G401 (cell line): ENCODE results near the gene UBE2E2. TPM values are rescaled to one million over a fixed set of nuclear protein-coding genes. Genes with fewer than 3 reads are reported as not detected.

ENCODE experiments used
- DNase-seq: peaks from one replicate; pipeline ENCODE4 v3.0.0-alpha.2; 2015; ENCODE audit warnings: low spot score
- in situ Hi-C: cut with HindIII; loops from 2 replicates; pipeline ENCODE4 v1.10.0; 2016; ENCODE audit warnings: low sequenced_read_pairs, mixed read lengths
- total RNA-seq: library from RNA; depleted of rRNA; stranded (reverse); fragments of >200 nt; shearing (Covaris generic); gene quantifications from 2 replicates; pipeline ENCODE4 v1.2.3, GENCODE V29; 2014

The UBE2E2 gene
- total RNA-seq, 1 experiment from 2014 or later: not detected

DNA sequence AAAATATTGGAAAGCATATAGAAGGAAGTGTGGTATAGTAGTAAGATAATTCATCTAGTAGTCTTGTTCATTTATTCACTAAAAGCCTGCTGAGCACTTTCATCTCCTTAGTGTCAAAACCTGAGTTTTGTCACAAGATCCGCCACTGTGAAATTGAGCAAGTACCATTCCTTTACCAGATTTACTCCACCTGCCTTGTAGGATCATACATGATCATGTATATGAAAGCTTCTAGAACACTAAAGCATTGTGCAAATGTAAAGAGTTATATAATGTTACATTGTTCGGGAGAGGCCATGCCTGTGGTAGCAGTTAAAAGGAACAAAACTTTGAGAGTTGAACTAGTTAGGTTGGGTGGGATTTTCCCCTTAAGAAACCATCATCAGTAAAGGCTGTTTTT is 35.0 kb downstream of the UBE2E2 start:
- in situ Hi-C loops: no loop called here
- no peak for DNase-seq

DNA sequence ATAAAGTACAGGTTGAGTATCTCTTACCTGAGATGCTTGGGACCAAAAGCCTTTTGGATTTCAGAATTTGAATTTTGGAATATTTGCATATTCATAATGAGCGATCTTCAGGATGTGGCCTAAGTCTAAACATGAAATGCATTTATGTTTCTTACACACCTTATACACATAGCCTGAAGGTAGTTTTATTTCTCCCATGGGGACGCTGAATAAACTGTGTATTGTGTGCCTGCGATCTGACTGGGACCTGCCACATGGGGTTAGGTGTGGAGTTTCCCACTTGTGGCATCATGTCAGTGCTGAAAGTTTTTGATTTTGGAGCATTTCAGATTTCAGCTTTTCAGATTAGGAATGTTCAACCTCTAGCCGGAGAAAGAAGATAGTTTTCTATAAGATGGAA is 35.5 kb downstream of the UBE2E2 start:
- no peak for DNase-seq
- in situ Hi-C loops: no loop called here

DNA sequence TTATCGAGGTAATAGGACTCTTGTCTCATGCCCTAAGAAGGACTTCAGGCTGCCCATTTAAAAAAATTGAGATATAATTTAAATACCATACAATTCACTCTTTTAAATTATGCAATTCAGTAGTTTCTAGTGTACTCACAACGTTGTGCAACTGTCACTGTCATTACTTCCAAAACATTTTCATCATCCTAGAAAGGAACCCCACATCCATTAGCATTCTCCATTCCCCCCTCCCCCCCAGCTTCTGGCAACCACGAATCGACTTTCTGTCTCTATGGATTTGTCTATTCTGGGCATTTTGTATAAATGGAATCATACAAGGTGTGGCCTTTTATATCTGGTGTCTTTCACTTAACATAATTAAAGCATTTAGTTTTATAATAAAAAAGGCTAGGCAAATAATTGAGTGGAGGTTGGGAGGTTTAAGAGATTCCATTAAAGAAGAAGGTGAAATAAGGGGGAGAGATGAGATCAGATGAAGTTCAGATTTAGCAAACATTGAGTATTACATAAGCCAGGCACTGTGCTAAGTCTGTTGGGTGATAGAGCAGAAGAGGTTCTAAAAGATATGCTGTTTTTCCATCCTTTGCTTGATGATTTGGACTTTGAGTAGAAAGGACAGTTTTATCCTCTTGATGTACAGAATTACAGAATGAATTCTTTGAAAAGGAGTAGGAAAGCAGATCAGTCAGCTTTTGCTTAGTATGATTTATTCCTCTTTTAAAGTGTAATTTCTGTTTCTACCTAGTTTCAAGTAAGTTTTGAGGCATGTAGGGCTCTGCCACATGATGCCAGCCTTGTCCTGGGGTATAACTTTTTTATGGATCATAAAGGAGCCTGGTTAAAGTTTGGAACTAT is 36.3 kb downstream of the UBE2E2 start:
- in situ Hi-C loops: no loop called here
- peak; percentile 57 for DNase-seq

DNA sequence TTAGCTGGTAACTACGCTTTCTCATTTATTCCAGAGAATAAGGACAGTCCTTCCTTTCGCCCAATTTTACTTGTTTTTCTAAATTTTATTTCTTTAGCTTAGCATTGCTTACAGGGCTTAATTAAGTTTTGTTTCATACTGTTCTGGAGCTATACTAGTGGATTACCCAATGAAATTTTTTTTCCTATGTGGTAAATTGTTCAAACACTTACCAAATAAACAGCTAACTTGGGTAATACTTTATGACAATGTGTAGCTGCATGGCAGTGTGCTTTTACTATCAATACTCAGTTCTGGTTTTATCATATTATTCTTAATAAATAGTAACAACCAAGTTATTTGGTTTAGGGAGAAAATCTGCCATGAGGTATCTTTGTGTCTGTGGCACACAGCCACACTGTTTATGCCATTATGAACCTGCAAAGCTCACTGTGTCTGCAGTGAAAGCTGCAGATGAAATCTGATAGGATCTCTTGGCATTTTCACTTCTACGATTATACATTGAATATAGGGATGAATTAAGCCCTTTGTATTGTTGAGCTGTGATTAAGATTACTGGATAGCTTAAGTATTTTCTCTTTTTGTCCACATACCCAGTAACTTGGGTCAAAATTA is 37.2 kb downstream of the UBE2E2 start:
- in situ Hi-C loops: no loop called here

DNA sequence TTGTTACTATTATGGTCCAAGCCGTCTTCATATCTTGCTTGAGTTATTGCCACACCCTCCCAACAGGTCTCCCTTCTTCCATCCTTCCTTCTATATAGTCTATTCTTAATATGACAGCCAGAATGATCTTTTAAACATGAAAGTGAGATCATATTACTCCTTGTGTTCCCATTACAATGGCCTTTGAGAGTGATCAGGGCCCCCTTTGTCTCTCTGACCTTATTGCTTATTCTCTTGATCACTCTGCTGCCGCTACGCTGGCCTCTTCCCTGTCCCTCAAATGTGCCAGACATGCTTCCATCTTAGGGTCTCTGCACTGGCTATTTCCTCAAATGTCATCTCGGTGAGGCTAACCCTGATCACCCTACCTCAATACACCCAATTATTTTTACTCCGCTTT is 38.1 kb downstream of the UBE2E2 start:
- DNase-seq: no peak
- in situ Hi-C loops: no loop called here

More for the DNA sequence above, 37.2 kb downstream of the UBE2E2 start:
- peak; percentile 37 for DNase-seq

DNA sequence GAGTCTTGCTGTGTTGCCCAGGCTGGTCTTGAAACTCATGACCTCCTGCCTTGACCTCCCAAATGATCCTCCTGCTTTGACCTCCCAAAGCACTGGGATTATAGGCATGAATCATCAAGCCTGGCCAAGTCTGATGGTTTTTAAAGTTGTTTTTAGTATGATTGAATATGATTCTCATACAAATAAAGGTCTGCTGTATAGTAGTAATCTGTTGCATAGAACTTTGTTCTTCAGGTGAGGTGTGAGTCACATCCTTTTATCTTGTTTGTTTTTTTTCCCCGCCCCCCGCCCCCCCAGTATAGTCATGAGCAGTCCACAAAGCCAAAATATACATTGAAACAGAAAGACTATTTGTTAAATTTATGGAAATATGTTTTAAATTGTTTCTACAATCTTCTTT is 39.0 kb downstream of the UBE2E2 start:
- in situ Hi-C loops: no loop called here
- no peak for DNase-seq

DNA sequence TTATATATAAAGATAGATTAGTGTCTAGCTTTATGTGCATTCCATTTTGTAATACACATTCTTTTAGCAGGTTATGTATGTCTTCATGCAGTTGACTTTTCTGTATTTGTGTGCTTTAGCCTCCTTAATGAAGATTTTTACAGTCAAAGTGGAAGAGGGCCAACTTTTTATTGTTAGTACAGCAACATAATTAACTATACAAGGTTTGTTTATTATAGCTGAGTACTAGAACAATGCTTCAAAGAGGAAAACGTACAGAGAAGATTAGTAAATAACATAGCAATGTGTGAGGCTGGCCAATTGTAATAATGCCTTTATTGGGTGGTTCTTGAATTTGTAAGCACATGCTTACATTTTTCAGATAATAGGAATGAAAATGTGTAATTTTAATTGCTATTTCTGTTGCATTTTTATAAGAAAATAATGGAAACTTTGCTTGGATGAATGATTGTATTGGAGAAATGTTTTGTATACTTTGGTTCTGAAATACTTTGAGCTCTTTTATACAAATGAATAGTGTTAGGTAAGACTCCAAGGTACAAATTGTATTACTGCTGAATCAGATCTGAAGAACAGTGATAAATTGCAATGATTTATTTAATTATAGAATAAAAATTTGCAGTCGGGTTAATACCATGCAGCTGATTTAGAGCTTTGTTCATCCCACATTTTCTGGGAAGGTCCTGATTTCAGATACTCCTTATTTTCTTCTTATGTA is 41.4 kb downstream of the UBE2E2 start:
- in situ Hi-C loops: no loop called here
- no peak for DNase-seq

DNA sequence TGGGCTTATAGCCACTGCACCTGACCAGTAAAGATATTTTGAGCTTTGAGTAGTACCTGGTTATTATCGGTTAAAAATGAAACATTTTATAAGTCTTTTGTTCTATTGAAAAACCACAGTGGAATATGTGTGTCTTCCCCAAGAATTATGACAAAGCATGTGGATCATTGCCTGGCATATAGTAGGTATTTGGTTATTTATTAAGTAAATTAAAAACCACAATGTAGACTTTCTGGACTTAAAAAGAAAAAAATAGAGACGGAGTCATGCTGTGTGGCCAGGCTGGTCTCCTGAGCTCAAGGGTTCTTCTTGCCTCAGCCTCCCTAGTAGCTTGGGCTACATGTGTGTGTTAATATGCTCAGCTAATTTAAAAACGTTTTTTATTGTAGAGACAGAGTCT is 43.5 kb downstream of the UBE2E2 start:
- in situ Hi-C loops: no loop called here

DNA sequence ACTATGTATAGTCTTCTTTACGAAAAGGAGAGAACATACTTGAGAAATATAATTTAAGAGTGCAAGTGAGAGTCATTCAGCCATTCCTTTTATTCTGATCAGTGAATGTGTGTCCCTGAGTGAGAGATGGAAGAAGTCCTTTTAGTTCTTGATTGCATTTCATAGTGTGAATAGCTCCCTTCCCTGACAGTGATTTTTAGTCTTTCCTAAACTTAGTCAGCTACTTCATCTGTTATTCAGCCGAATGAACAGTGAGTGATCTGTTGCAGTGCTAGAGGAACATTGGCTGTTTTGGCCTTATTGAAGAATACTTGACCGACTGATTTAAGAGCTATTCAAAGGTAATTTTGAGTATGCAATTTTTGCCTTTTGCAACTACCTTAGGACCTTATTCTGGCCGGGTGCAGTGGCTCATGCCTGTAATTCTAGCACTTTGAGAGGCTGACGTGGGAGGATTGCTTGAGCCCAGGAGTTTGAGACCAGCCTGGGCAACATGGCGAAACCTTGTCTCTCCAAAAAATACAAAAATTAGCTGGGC is 45.5 kb downstream of the UBE2E2 start:
- no peak for DNase-seq
- in situ Hi-C loops: no loop called here

More for the DNA sequence above, 43.5 kb downstream of the UBE2E2 start:
- DNase-seq: no peak

DNA sequence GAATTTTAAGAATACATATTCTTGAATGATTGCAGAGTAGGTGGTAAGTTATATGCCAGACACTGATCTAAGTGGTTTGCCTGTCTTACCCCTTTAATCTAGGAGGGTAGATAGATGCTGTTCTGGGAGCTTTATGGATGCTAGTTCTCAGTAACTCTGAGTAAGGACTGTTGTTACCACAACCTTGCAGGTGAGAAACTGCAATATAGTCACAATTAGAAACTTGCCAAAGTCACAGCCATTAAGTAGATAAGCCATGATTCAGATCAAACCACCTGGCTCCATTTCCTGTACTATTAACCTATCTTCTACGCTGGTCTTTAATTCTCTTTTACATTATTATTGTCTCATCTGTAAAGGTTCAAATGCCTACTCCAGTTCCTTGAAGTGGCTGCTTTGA is 46.8 kb downstream of the UBE2E2 start:
- no peak for DNase-seq
- in situ Hi-C loops: no loop called here

DNA sequence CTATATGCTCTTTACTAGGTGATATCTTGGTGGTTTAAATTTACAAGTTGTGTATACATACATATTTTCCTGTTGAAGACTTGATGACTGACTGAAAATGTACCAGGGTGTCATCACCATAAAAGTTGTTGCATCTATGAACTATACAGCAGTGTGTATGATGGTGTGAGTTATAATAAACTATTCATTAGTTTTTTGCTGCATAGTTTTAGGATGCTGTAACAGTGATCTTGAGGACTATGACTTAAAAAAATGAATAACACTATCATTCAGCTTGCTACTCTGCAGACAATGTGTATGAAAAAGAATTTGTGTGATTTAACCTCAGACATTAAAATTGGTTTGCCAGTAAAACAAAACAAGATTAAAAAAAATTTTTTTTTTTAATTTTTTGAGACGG is 49.0 kb downstream of the UBE2E2 start:
- in situ Hi-C loops: no loop called here
- no peak for DNase-seq

DNA sequence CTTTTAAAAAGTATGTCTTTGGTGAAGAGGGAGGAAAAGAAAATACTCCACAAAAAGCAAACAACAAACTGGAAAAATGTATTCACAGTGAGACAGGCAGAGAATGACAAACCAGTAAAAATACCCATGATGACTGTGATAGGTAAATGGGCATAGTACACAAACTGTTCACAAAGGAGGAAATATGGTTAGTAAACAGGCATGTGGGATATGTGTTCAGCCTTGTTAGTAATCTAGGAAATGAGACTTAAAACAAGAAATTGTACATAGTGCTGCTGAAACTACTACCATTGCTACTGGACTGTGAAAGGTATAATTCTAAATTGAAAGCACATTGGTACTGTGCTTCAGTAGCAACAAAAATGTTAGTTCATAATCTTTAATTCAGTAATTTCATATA is 50.1 kb downstream of the UBE2E2 start:
- no peak for DNase-seq
- in situ Hi-C loops: no loop called here

DNA sequence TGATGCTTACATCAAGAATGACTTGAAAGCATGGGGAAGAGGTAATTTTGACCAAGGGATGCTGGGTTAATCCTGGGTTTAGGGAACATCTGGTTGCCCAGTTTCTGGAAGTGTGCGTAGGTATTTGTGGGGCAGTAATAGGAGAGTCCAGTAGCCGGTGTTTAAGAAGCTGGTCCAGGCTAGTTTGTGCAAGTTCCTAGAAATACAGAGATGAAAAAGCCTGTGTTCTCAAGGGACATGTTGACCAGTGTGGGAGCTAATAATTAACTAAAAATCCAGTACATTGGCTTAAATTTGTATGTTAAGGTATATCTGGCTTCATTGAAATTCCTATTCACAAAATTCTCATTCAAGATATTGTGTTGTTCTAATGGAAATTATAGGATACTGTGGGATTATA is 51.2 kb downstream of the UBE2E2 start:
- no peak for DNase-seq
- in situ Hi-C loops: no loop called here

DNA sequence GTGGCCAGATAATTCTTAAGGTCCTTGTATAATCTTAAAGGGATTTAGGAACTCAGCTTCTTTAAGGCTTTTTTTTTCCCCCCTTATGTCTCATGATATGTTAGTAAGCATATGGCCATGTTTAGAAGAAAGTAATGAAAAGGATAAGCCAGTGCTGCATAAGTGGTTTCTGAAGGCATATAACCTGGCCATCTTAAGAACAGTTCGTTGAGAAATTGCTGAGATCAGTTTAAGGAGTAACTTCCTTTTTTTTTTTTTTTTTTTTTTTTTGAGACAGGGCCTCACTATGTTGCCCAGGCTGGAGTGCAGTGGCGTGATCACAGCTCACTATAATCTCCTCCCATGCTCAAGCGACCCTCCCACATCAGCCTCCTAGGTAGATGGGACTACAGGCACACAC is 51.7 kb downstream of the UBE2E2 start:
- DNase-seq: no peak
- in situ Hi-C loops: no loop called here

DNA sequence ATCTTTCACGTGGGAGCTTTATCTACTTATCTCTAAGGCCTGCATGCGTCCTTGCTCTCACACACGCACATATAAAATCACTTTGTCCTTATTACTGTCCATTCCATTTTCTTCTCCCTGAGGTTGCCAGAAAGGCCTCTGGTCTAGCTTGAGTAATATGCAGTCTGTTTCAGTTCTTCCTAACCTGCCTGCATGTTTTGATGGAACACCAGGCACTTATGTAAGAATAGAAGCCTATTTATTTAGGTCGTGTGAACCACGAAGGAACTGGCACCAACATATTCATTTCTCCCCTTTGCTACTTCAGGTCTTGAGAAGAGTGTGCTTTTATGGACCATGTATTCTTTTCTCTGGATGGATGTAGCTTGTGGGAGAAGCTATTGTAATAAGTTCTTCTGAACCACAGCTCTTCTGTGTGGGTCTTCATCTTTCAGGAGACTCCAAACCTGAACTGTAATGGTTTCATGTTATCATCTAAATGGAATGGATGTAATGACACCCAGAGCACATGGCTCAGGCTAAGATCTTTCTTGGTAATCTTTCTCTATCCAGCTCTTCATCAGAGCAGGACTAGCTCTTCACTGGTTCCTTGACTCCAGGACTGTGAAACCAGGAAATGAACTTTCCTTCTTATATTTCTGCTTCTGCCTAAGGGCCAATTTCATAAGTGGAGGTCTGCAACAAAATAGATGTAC is 53.8 kb downstream of the UBE2E2 start:
- peak; percentile 56 for DNase-seq

DNA sequence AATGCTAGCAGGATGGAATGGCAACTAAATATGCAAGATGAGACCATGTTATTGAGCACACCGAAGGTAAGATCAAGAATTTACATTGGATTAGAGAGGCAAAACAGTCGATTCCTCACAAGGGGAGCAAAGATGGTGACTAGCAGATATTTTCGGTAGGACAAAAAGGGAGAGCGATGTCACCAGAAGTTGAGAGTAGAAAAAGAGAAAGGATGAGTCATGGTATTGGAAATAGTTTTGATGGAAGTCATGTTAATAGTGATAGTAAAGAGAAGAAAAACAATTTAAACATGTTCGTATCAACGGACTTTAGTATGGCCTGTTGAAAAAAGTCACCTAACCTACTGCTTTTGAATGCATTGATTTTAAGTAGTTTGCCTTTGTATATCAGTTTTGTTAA is 55.0 kb downstream of the UBE2E2 start:
- in situ Hi-C loops: no loop called here
- no peak for DNase-seq

More for the DNA sequence above, 53.8 kb downstream of the UBE2E2 start:
- in situ Hi-C loops: no loop called here

DNA sequence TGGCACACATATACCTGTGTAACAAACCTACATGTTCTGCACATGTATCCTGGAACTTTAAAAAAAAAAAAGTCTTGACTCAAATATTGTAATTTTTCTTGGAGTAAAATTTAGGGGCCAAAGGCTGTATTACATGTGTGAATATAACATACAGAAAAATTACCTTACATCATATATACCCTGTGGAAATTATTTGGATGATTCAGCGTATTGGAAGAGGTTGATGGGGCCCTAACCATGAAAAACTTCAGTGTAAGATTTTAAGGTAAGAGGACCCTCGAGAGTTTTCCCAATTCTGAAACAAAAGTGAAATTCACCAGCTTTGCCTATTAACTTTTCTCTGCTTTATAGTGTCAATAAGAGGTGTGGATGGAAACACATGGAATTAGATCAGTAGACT is 56.4 kb downstream of the UBE2E2 start:
- no peak for DNase-seq
- in situ Hi-C loops: no loop called here

DNA sequence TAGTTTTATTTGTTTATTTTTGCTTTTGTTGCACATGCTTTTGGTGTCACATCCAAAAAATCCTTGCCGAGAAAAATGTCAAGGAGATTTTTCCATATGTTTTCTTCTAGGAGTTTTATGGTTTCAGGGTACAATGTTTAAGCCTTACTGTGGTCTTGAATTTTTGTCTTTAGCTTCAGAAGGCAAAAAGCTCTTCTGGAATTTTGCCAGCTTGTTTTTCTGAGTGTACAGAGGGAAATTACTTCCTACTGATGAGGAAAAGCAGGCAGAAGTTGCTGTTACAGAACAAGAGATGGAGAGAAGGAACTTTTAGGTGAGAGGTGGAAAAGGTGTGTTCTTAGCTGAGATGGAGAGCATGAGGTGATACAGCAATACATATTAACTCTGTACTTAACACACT is 59.6 kb downstream of the UBE2E2 start:
- in situ Hi-C loops: no loop called here

DNA sequence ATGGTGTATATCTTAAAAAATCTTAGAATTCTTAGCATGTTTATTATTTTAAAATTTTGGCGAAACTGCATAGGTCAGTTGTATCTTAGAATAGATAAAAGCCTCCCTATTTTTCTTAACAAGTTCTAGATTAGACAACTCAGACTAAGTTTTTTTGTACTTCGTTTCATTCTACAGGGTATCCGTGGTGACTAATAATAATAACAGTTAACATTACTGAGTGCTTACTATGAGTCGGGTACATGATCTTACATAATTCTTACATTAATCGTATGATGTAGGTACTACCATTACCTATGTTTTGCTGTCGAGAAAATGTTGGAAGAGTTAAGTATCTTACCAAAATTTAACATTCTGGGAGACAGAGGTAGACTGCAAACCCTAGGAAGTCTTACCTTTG is 60.7 kb downstream of the UBE2E2 start:
- in situ Hi-C loops: no loop called here
- no peak for DNase-seq

More for the DNA sequence above, 59.6 kb downstream of the UBE2E2 start:
- peak; percentile 23 for DNase-seq
